ENCODE data around the gene CRIM1. TPM values are rescaled to one million over a fixed set of nuclear protein-coding genes. Genes with fewer than 3 reads are reported as not detected.

Gene CRIM1
- total RNA-seq, 1 donor from 2014 or later, result 21.7 TPM

GRCh38 chr2:36484454-36484853 is 128.9 kb downstream of the CRIM1 start:
- ATAC-seq, result no peak

GRCh38 chr2:36485521-36485920 is 129.9 kb downstream of the CRIM1 start:
- intact Hi-C loops (cut with DNase I), result no loop called here
- DNase-seq (ENCODE audit: missing footprints) (no peak), ATAC-seq (peak; percentile 51)

More at GRCh38 chr2:36484454-36484853, 128.9 kb downstream of the CRIM1 start:
- DNase-seq (ENCODE audit: missing footprints), result no peak
- intact Hi-C loops (cut with DNase I), result loop anchor here (5.0 kb wide), 1 partner anchor 77 kb away; no protein-coding TSS in a partner anchor

- intact Hi-C loops (cut with DNase I), result no loop called here
- ATAC-seq, result no peak
- DNase-seq (ENCODE audit: missing footprints), result no peak
These were observed 131.0 kb downstream of the CRIM1 start for GRCh38 chr2:36486521-36487044.

GRCh38 chr2:36487947-36488346 is 132.4 kb downstream of the CRIM1 start:
- DNase-seq (ENCODE audit: missing footprints) (no peak), ATAC-seq (no peak)
- intact Hi-C loops (cut with DNase I), result no loop called here

GRCh38 chr2:36489281-36489680 is 133.7 kb downstream of the CRIM1 start:
- no peak for DNase-seq (ENCODE audit: missing footprints)
- ATAC-seq, result no peak
- intact Hi-C loops (cut with DNase I), result no loop called here

GRCh38 chr2:36490749-36491148 is 135.2 kb downstream of the CRIM1 start:
- DNase-seq (ENCODE audit: missing footprints) (no peak), ATAC-seq (no peak)

GRCh38 chr2:36492216-36492945 is 136.8 kb downstream of the CRIM1 start:
- intact Hi-C loops (cut with DNase I), result no loop called here
- no peak for DNase-seq (ENCODE audit: missing footprints)
- no peak for ATAC-seq

More at GRCh38 chr2:36490749-36491148, 135.2 kb downstream of the CRIM1 start:
- intact Hi-C loops (cut with DNase I), result no loop called here

GRCh38 chr2:36493306-36493705 is 137.7 kb downstream of the CRIM1 start:
- intact Hi-C loops (cut with DNase I), result no loop called here
- no peak for ATAC-seq
- DNase-seq (ENCODE audit: missing footprints), result no peak

GRCh38 chr2:36497570-36498163 is 142.1 kb downstream of the CRIM1 start:
- DNase-seq (ENCODE audit: missing footprints) (no peak), ATAC-seq (no peak)
- intact Hi-C loops (cut with DNase I), result no loop called here

- intact Hi-C loops (cut with DNase I), result no loop called here
- DNase-seq (ENCODE audit: missing footprints), result no peak
- no peak for ATAC-seq
These were observed 143.7 kb downstream of the CRIM1 start for GRCh38 chr2:36499128-36499820.

GRCh38 chr2:36500072-36500471 is 144.5 kb downstream of the CRIM1 start:
- intact Hi-C loops (cut with DNase I), result no loop called here

GRCh38 chr2:36502081-36502480 is 146.5 kb downstream of the CRIM1 start:
- DNase-seq (ENCODE audit: missing footprints), result no peak
- ATAC-seq, result no peak
- intact Hi-C loops (cut with DNase I), result no loop called here

More at GRCh38 chr2:36500072-36500471, 144.5 kb downstream of the CRIM1 start:
- DNase-seq (ENCODE audit: missing footprints) (no peak), ATAC-seq (no peak)

GRCh38 chr2:36507408-36507812 is 151.8 kb downstream of the CRIM1 start:
- peak; percentile 92 for ATAC-seq
- intact Hi-C loops (cut with DNase I), result loop anchor here (1.0 kb wide), 1 partner anchor 152 kb away; the partner anchor contains the start of gene CRIM1
- DNase-seq (ENCODE audit: missing footprints), result no peak

GRCh38 chr2:36509075-36509474 is 153.5 kb downstream of the CRIM1 start:
- intact Hi-C loops (cut with DNase I), result no loop called here
- DNase-seq (ENCODE audit: missing footprints), result no peak
- ATAC-seq, result no peak

GRCh38 chr2:36511858-36512603 is 156.5 kb downstream of the CRIM1 start:
- no peak for ATAC-seq
- intact Hi-C loops (cut with DNase I), result no loop called here

GRCh38 chr2:36512705-36513104 is 157.1 kb downstream of the CRIM1 start:
- no peak for ATAC-seq
- intact Hi-C loops (cut with DNase I), result no loop called here
- DNase-seq (ENCODE audit: missing footprints), result no peak

More at GRCh38 chr2:36511858-36512603, 156.5 kb downstream of the CRIM1 start:
- DNase-seq (ENCODE audit: missing footprints), result no peak

- ATAC-seq (no peak), DNase-seq (ENCODE audit: missing footprints) (no peak)
- intact Hi-C loops (cut with DNase I), result no loop called here
These were observed 158.1 kb downstream of the CRIM1 start for GRCh38 chr2:36513661-36514060.

- DNase-seq (ENCODE audit: missing footprints) (no peak), ATAC-seq (no peak)
- intact Hi-C loops (cut with DNase I), result no loop called here
These were observed 160.0 kb downstream of the CRIM1 start for GRCh38 chr2:36515538-36515937.

Measured in Right ventricle myocardium inferior (tissue), 1 donor.